HUES48 (cell line): ENCODE results near the gene KCNIP1.

Source experiments
- H3K27ac ChIP-seq: one replicate; pipeline ENCODE4 v1.7.0; 2013; ENCODE audit warnings: low read depth, low read length, inconsistent platforms
- H3K27me3 ChIP-seq: 2 replicates; pipeline ENCODE4 v1.6.1; 2013; ENCODE audit warnings: mild to moderate bottlenecking, low read length; ENCODE audit not compliant: control insufficient read depth, insufficient read depth
- H3K36me3 ChIP-seq: 2 replicates; pipeline ENCODE4 v1.6.1; 2013; ENCODE audit warnings: low read length; ENCODE audit not compliant: control insufficient read depth, insufficient read depth
- H3K4me1 ChIP-seq: 2 replicates; pipeline ENCODE4 v1.6.1; 2013; ENCODE audit warnings: mild to moderate bottlenecking, low read length; ENCODE audit not compliant: control insufficient read depth, insufficient read depth
- H3K4me3 ChIP-seq: 2 replicates; pipeline ENCODE4 v1.5.1; 2013; ENCODE audit warnings: mild to moderate bottlenecking, low read depth, low read length
- H3K9ac ChIP-seq: 2 replicates; pipeline ENCODE4 v1.6.1; 2013; ENCODE audit warnings: mild to moderate bottlenecking, low read depth, low read length, moderate library complexity
- H3K9me3 ChIP-seq: 2 replicates; pipeline ENCODE4 v1.6.1; 2013; ENCODE audit warnings: low read length; ENCODE audit not compliant: control insufficient read depth, insufficient read depth

KCNIP1 gene

GRCh38 chr5:170524576-170524975 lies 20.8 kb downstream of the KCNIP1 start:
- H3K27ac ChIP-seq, result no peak overlapping the region
- H3K9me3 ChIP-seq, result no peaks in the 10 kb centered on the region
- no peaks in the 10 kb centered on the region for H3K36me3 ChIP-seq
- no peak overlapping the region for H3K4me3 ChIP-seq
- peaks cover 2% of the 10 kb centered on the region; the same call in 1 of the 2 replicates for H3K27me3 ChIP-seq
- no peak overlapping the region for H3K9ac ChIP-seq
- H3K4me1 ChIP-seq, result peaks cover 15% of the 10 kb centered on the region

- no peak overlapping the region for H3K27ac ChIP-seq
- no peak overlapping the region for H3K9ac ChIP-seq
- peaks cover 15% of the 10 kb centered on the region for H3K4me1 ChIP-seq
- peaks cover 3% of the 10 kb centered on the region; the same call in 1 of the 2 replicates for H3K27me3 ChIP-seq
- no peak overlapping the region for H3K4me3 ChIP-seq
- H3K36me3 ChIP-seq, result no peaks in the 10 kb centered on the region
- H3K9me3 ChIP-seq, result no peaks in the 10 kb centered on the region
Measured at GRCh38 chr5:170525470-170526211, 21.8 kb downstream of the KCNIP1 start.

GRCh38 chr5:170527991-170528390 lies 24.2 kb downstream of the KCNIP1 start:
- no peak overlapping the region for H3K9ac ChIP-seq
- H3K4me3 ChIP-seq, result no peak overlapping the region
- H3K36me3 ChIP-seq, result no peaks in the 10 kb centered on the region
- H3K9me3 ChIP-seq, result no peaks in the 10 kb centered on the region
- no peak overlapping the region for H3K27ac ChIP-seq
- H3K27me3 ChIP-seq, result peaks cover 3% of the 10 kb centered on the region; the same call in 1 of the 2 replicates
- 0 out of 2 replicates have a peak, but pooled peaks cover 3% of the 10 kb centered on the region for H3K4me1 ChIP-seq

- no peaks in the 10 kb centered on the region for H3K9me3 ChIP-seq
- H3K27me3 ChIP-seq, result peaks cover 3% of the 10 kb centered on the region; the same call in 1 of the 2 replicates
- no peak overlapping the region for H3K4me3 ChIP-seq
- no peaks in the 10 kb centered on the region for H3K36me3 ChIP-seq
- H3K9ac ChIP-seq, result no peak overlapping the region
- H3K27ac ChIP-seq, result no peak overlapping the region
- no peaks in the 10 kb centered on the region for H3K4me1 ChIP-seq
Measured at GRCh38 chr5:170528976-170529375, 25.2 kb downstream of the KCNIP1 start.

- no peaks in the 10 kb centered on the region; the same call in 1 of the 2 replicates for H3K4me1 ChIP-seq
- H3K27ac ChIP-seq, result no peak overlapping the region
- H3K9ac ChIP-seq, result no peak overlapping the region
- no peaks in the 10 kb centered on the region for H3K9me3 ChIP-seq
- no peaks in the 10 kb centered on the region for H3K36me3 ChIP-seq
- H3K4me3 ChIP-seq, result no peak overlapping the region
- H3K27me3 ChIP-seq, result peaks cover 3% of the 10 kb centered on the region; the same call in 1 of the 2 replicates
Measured at GRCh38 chr5:170532935-170533334, 29.1 kb downstream of the KCNIP1 start.

- Histone ChIP-seq H3K4me1 (no peaks in the 10 kb centered on the region; the same call in 1 of the 2 replicates), H3K9me3 (no peaks in the 10 kb centered on the region), H3K27ac (no peak overlapping the region), H3K9ac (no peak overlapping the region), H3K36me3 (no peaks in the 10 kb centered on the region), H3K27me3 (peaks cover 3% of the 10 kb centered on the region; the same call in 1 of the 2 replicates), H3K4me3 (no peak overlapping the region)
Measured at GRCh38 chr5:170533383-170533782, 29.6 kb downstream of the KCNIP1 start.

- H3K27me3 ChIP-seq, result peaks cover 3% of the 10 kb centered on the region; the same call in 1 of the 2 replicates
- no peak overlapping the region for H3K27ac ChIP-seq
- no peaks in the 10 kb centered on the region for H3K9me3 ChIP-seq
- no peak overlapping the region for H3K9ac ChIP-seq
- no peaks in the 10 kb centered on the region for H3K36me3 ChIP-seq
- no peaks in the 10 kb centered on the region; the same call in 1 of the 2 replicates for H3K4me1 ChIP-seq
- no peak overlapping the region for H3K4me3 ChIP-seq
Measured at GRCh38 chr5:170534177-170534576, 30.4 kb downstream of the KCNIP1 start.

GRCh38 chr5:170534941-170535340 lies 31.1 kb downstream of the KCNIP1 start:
- Histone ChIP-seq H3K4me3 (no peak overlapping the region), H3K27ac (no peak overlapping the region), H3K4me1 (no peaks in the 10 kb centered on the region; the same call in 1 of the 2 replicates), H3K9ac (no peak overlapping the region), H3K9me3 (no peaks in the 10 kb centered on the region), H3K27me3 (no peaks in the 10 kb centered on the region), H3K36me3 (no peaks in the 10 kb centered on the region)

- no peaks in the 10 kb centered on the region for H3K27me3 ChIP-seq
- H3K4me1 ChIP-seq, result no peaks in the 10 kb centered on the region; the same call in 1 of the 2 replicates
- no peaks in the 10 kb centered on the region for H3K9me3 ChIP-seq
- H3K4me3 ChIP-seq, result no peak overlapping the region
- no peaks in the 10 kb centered on the region for H3K36me3 ChIP-seq
- no peak overlapping the region for H3K27ac ChIP-seq
- no peak overlapping the region for H3K9ac ChIP-seq
Measured at GRCh38 chr5:170536525-170536924, 32.7 kb downstream of the KCNIP1 start.

- Histone ChIP-seq H3K27ac (no peak overlapping the region), H3K27me3 (no peaks in the 10 kb centered on the region), H3K36me3 (no peaks in the 10 kb centered on the region), H3K4me3 (no peak overlapping the region), H3K9ac (no peak overlapping the region), H3K4me1 (no peaks in the 10 kb centered on the region; the same call in 1 of the 2 replicates), H3K9me3 (no peaks in the 10 kb centered on the region)
Measured at GRCh38 chr5:170537451-170538095, 33.8 kb downstream of the KCNIP1 start.

GRCh38 chr5:170538096-170538465 lies 34.3 kb downstream of the KCNIP1 start:
- Histone ChIP-seq H3K36me3 (no peaks in the 10 kb centered on the region), H3K4me3 (no peak overlapping the region), H3K27me3 (no peaks in the 10 kb centered on the region), H3K4me1 (no peaks in the 10 kb centered on the region; the same call in 1 of the 2 replicates), H3K9me3 (no peaks in the 10 kb centered on the region), H3K27ac (no peak overlapping the region), H3K9ac (no peak overlapping the region)
